Neuronal stem cell (in vitro differentiated cells): ENCODE data around the gene ATP1A4. TPM values are rescaled to one million over a fixed set of nuclear protein-coding genes. Genes with fewer than 3 reads are reported as not detected.

Source experiments
- DNase-seq: peaks from one replicate; pipeline ENCODE4 v3.0.0-alpha.2; 2013; ENCODE audit warnings: low spot score
- H2AFZ ChIP-seq: one replicate; pipeline ENCODE4 v1.6.1; 2013; ENCODE audit warnings: mild to moderate bottlenecking, low read length, inconsistent platforms
- H2AK5ac ChIP-seq: 2 replicates; pipeline ENCODE4 v1.6.1; 2013; ENCODE audit warnings: low read depth, mild to moderate bottlenecking, inconsistent platforms, low read length, moderate library complexity, mixed read lengths
- H2BK120ac ChIP-seq: 2 replicates; pipeline ENCODE4 v1.6.1; 2013; ENCODE audit warnings: low read depth, mild to moderate bottlenecking, inconsistent platforms, low read length, moderate library complexity, mixed read lengths
- H2BK12ac ChIP-seq: one replicate; pipeline ENCODE4 v1.6.1; 2013; ENCODE audit warnings: low read length, inconsistent platforms
- H2BK15ac ChIP-seq: 2 replicates; pipeline ENCODE4 v1.6.1; 2013; ENCODE audit warnings: mild to moderate bottlenecking, low read length, inconsistent platforms, mixed read lengths
- H2BK5ac ChIP-seq: one replicate; pipeline ENCODE4 v1.6.1; 2013; ENCODE audit warnings: inconsistent platforms, mild to moderate bottlenecking, low read length, moderate library complexity
- H3K14ac ChIP-seq: one replicate; pipeline ENCODE4 v1.6.1; 2013; ENCODE audit warnings: low read length, inconsistent platforms
- H3K18ac ChIP-seq: 2 replicates; pipeline ENCODE4 v1.6.1; 2013; ENCODE audit warnings: low read length, inconsistent platforms
- H3K23ac ChIP-seq: 2 replicates; pipeline ENCODE4 v1.6.1; 2013; ENCODE audit warnings: low read depth, mild to moderate bottlenecking, mixed read lengths, low read length, inconsistent platforms; ENCODE audit not compliant: poor library complexity
- H3K27ac ChIP-seq: replicated peaks from 3 replicates; pipeline ENCODE4 v1.5.1; 2013; ENCODE audit warnings: low read length, inconsistent platforms
- H3K27me3 ChIP-seq, 3 experiments: 2 replicates each; pipeline ENCODE4 v1.6.1; 2013; ENCODE audit warnings: low read length in 3 of 3, mild to moderate bottlenecking in 2 of 3, inconsistent platforms in 1 of 3, low read depth in 1 of 3, mixed read lengths in 1 of 3, moderate library complexity in 1 of 3; ENCODE audit not compliant: control insufficient read depth in 3 of 3, insufficient read depth in 3 of 3
- H3K36me3 ChIP-seq, 2 donors: replicated peaks in 1 of 2; 2 replicates each; pipeline ENCODE4 v1.6.1; 2013; ENCODE audit warnings: low read length in 2 of 2; ENCODE audit not compliant: control insufficient read depth in 2 of 2, insufficient read depth in 2 of 2
- H3K4ac ChIP-seq: 2 replicates; pipeline ENCODE4 v1.6.1; 2013; ENCODE audit warnings: inconsistent platforms, mild to moderate bottlenecking, low read length, moderate library complexity
- H3K4me1 ChIP-seq, 2 donors: 1 replicate in 1 of 2; 2 replicates in 1 of 2; pipeline ENCODE4 v1.6.1; 2013; ENCODE audit warnings: low read length in 2 of 2, low read depth in 1 of 2; ENCODE audit not compliant: control insufficient read depth in 2 of 2, insufficient read depth in 1 of 2
- H3K4me2 ChIP-seq: one replicate; pipeline ENCODE4 v1.6.1; 2013; ENCODE audit warnings: mild to moderate bottlenecking, low read length, inconsistent platforms; ENCODE audit not compliant: insufficient read depth, poor library complexity, severe bottlenecking
- H3K4me3 ChIP-seq, 2 donors: 2 replicates each; pipeline ENCODE4 v1.5.1; 2013; ENCODE audit warnings: low read length in 2 of 2, mild to moderate bottlenecking in 2 of 2, inconsistent platforms in 1 of 2, moderate library complexity in 1 of 2
- H3K79me1 ChIP-seq: one replicate; pipeline ENCODE4 v1.6.1; 2013; ENCODE audit warnings: low read depth, mild to moderate bottlenecking, inconsistent platforms, low read length, moderate library complexity
- H3K9ac ChIP-seq: one replicate; pipeline ENCODE4 v1.6.1; 2013; ENCODE audit warnings: mild to moderate bottlenecking, low read depth, low read length, inconsistent platforms; ENCODE audit not compliant: poor library complexity
- H3K9me3 ChIP-seq, 2 donors: replicated peaks in 1 of 2; 2 replicates each; pipeline versions ENCODE3 to v1.6.1; 2013; ENCODE audit warnings: low read length in 2 of 2, mild to moderate bottlenecking in 2 of 2, inconsistent platforms in 1 of 2, low read depth in 1 of 2, mixed read lengths in 1 of 2, moderate library complexity in 1 of 2; ENCODE audit not compliant: control insufficient read depth in 2 of 2, insufficient read depth in 1 of 2
- H4K8ac ChIP-seq: one replicate; pipeline ENCODE4 v1.6.1; 2013; ENCODE audit warnings: low read depth, mild to moderate bottlenecking, inconsistent platforms, low read length, moderate library complexity
- H4K91ac ChIP-seq: one replicate; pipeline ENCODE4 v1.6.1; 2013; ENCODE audit warnings: low read length, low read depth, mild to moderate bottlenecking, inconsistent platforms; ENCODE audit not compliant: poor library complexity
- WGBS, 2 donors: extraction: QIAGEN DNeasy Blood & Tissue Kit; methylation state at CpG; one replicate each; pipeline ENCODE4 v1.1.7; 2013; ENCODE audit warnings: missing lambda C conversion rate in 2 of 2, mixed read lengths in 1 of 2; ENCODE audit not compliant: insufficient read length in 2 of 2, insufficient replicate concordance in 1 of 2; ENCODE audit errors: extremely low coverage in 2 of 2; 5-methylcytosine and 5-hydroxymethylcytosine counted together
- polyA plus RNA-seq, 2 experiments: library from polyadenylated mRNA; stranded (reverse); fragments of 200-250 nt; gene quantifications; one replicate each; pipeline ENCODE4 v1.2.3, GENCODE V29; 2013

The ATP1A4 gene
- polyA plus RNA-seq (2013, experiment 1 of 2): 0.77 TPM
- polyA plus RNA-seq (2013, experiment 2 of 2): 0.72 TPM

- H2BK5ac ChIP-seq: no peak within 1 kb of the TSS
- no peak within 1 kb of the TSS for H2BK120ac ChIP-seq
- no peak within 1 kb of the TSS for H2BK12ac ChIP-seq
- no peak within 1 kb of the TSS for H3K4me3 ChIP-seq
- no peak within 1 kb of the TSS for H2AK5ac ChIP-seq
- no peaks in the 10 kb centered on the region for H3K4me1 ChIP-seq
- no peak within 1 kb of the TSS for H2AFZ ChIP-seq
- H2BK15ac ChIP-seq: no peak within 1 kb of the TSS
- no peak within 1 kb of the TSS for H3K23ac ChIP-seq
- no peak within 1 kb of the TSS for H4K8ac ChIP-seq
- no peak within 1 kb of the TSS for H3K27ac ChIP-seq
- no CpG with 5 or more reads among the region's 6 CpGs for WGBS, 2 donors
- no peak within 1 kb of the TSS for H3K18ac ChIP-seq
- no peak within 1 kb of the TSS for H4K91ac ChIP-seq
- peaks cover 0 to 3% (median 0%) of the 10 kb centered on the region in 3 experiments for H3K27me3 ChIP-seq
- no peak within 1 kb of the TSS for H3K9ac ChIP-seq
- H3K36me3 ChIP-seq: no peaks in the 10 kb centered on the region
- no peak within 1 kb of the TSS for H3K4me2 ChIP-seq
- H3K4ac ChIP-seq: no peak within 1 kb of the TSS
- no peaks in the 10 kb centered on the region for H3K9me3 ChIP-seq
- H3K79me1 ChIP-seq: no peaks in the 10 kb centered on the region
- DNase-seq: no peak
- H3K14ac ChIP-seq: no peak within 1 kb of the TSS
Observed at GRCh38 chr1:160151303-160151702, at the start of gene ATP1A4. Gene ATP1A4 (plus strand): TSS chr1:160151603. CDS start chr1:160152041, 438 bp downstream.

- Histone ChIP-seq H2AK5ac (peak overlapping the region; percentile 4), H3K4me2 (no peak overlapping the region), H3K14ac (no peak overlapping the region), H2BK12ac (no peak overlapping the region), H3K4me1 (peaks cover 31 to 47% of the 10 kb centered on the region in 2 donors), H3K4me3 (no peak overlapping the region), H4K91ac (no peak overlapping the region), H2BK120ac (no peak overlapping the region), H3K18ac (no peak overlapping the region), H2AFZ (peak overlapping the region; percentile 62), H3K4ac (no peak overlapping the region), H3K9ac (no peak overlapping the region), H3K23ac (no peak overlapping the region), H3K27me3 (no peaks in the 10 kb centered on the region), H3K9me3 (no peaks in the 10 kb centered on the region), H3K36me3 (no peaks in the 10 kb centered on the region), H3K27ac (no peak overlapping the region), H3K79me1 (no peaks in the 10 kb centered on the region), H4K8ac (no peak overlapping the region), H2BK5ac (no peak overlapping the region), H2BK15ac (no peak overlapping the region)
- no peak for DNase-seq
- WGBS, 2 donors: no CpG with 5 or more reads among the region's 9 CpGs
Observed at GRCh38 chr1:160101717-160102522, 49.5 kb upstream of the ATP1A4 start.

- H3K18ac ChIP-seq: peak overlapping the region; percentile 70
- H3K79me1 ChIP-seq: no peaks in the 10 kb centered on the region
- H2BK5ac ChIP-seq: no peak overlapping the region
- H2AFZ ChIP-seq: peak overlapping the region; percentile 67
- no peak overlapping the region for H3K4me2 ChIP-seq
- H4K91ac ChIP-seq: no peak overlapping the region
- H2BK15ac ChIP-seq: no peak overlapping the region
- no peak overlapping the region for H3K4me3 ChIP-seq
- H3K27ac ChIP-seq: no peak overlapping the region
- H3K4ac ChIP-seq: no peak overlapping the region
- no peaks in the 10 kb centered on the region for H3K27me3 ChIP-seq
- H3K36me3 ChIP-seq: no peaks in the 10 kb centered on the region
- DNase-seq: no peak
- no peak overlapping the region for H2BK12ac ChIP-seq
- H3K9me3 ChIP-seq: no peaks in the 10 kb centered on the region
- H4K8ac ChIP-seq: no peak overlapping the region
- H2BK120ac ChIP-seq: no peak overlapping the region
- peaks cover 28 to 43% of the 10 kb centered on the region in 2 donors for H3K4me1 ChIP-seq
- H3K14ac ChIP-seq: no peak overlapping the region
- H3K9ac ChIP-seq: no peak overlapping the region
- no peak overlapping the region for H3K23ac ChIP-seq
- no peak overlapping the region for H2AK5ac ChIP-seq
- WGBS, 2 donors: no CpG with 5 or more reads among the region's 6 CpGs
Observed at GRCh38 chr1:160103658-160104408, 47.6 kb upstream of the ATP1A4 start.

GRCh38 chr1:160104486-160104885, 46.9 kb upstream of the ATP1A4 start:
- no CpG with 5 or more reads among the region's 3 CpGs for WGBS, 2 donors
- H3K4me2 ChIP-seq: no peak overlapping the region
- no peak overlapping the region for H3K27ac ChIP-seq
- no peak overlapping the region for H2BK12ac ChIP-seq
- DNase-seq: no peak
- no peak overlapping the region for H3K18ac ChIP-seq
- peaks cover 29 to 47% of the 10 kb centered on the region in 2 donors for H3K4me1 ChIP-seq
- H3K23ac ChIP-seq: no peak overlapping the region
- no peak overlapping the region for H4K91ac ChIP-seq
- no peak overlapping the region for H2BK15ac ChIP-seq
- H3K36me3 ChIP-seq: no peaks in the 10 kb centered on the region
- no peaks in the 10 kb centered on the region for H3K9me3 ChIP-seq
- H3K79me1 ChIP-seq: no peaks in the 10 kb centered on the region
- H4K8ac ChIP-seq: no peak overlapping the region
- peak overlapping the region; percentile 67 for H2AFZ ChIP-seq
- H2AK5ac ChIP-seq: no peak overlapping the region
- no peak overlapping the region for H3K14ac ChIP-seq
- H2BK120ac ChIP-seq: no peak overlapping the region
- H2BK5ac ChIP-seq: no peak overlapping the region
- no peak overlapping the region for H3K4ac ChIP-seq
- no peaks in the 10 kb centered on the region for H3K27me3 ChIP-seq
- no peak overlapping the region for H3K9ac ChIP-seq
- no peak overlapping the region for H3K4me3 ChIP-seq
